Stimulated activated naive CD4-positive, alpha-beta T cell treated with Interleukin-2 at 50 U/mL for 16 hours (primary cell): Measurements from ENCODE around the gene CAMKK2.

Experiments
- DNase-seq: peaks from one replicate; lab custom pipeline; 2025; lab: John Stamatoyannopoulos, UW

Gene CAMKK2

GRCh38 chr12:121196902-121197301, 99.6 kb downstream of the CAMKK2 start:
- no peak for DNase-seq

DNA sequence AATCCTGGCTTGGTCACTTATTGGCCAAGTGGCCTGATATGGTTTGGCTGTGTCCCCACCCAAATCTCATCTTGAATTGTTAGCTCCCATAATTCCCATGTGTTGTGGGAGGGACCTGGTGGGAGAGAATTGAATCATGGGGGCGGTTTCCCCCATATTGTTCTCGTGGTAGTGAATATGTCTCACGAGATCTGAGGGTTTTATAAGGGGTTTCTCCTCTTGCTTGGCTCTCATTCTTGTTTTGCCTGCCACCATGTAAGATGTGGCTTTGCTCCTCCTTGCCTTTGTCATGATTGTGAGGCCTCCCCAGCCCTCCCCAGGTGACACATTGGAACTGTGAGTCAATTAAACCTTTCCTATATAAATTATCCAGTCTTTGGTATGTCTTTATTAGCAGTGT, 105.4 kb downstream of the CAMKK2 start:
- DNase-seq = no peak

DNA sequence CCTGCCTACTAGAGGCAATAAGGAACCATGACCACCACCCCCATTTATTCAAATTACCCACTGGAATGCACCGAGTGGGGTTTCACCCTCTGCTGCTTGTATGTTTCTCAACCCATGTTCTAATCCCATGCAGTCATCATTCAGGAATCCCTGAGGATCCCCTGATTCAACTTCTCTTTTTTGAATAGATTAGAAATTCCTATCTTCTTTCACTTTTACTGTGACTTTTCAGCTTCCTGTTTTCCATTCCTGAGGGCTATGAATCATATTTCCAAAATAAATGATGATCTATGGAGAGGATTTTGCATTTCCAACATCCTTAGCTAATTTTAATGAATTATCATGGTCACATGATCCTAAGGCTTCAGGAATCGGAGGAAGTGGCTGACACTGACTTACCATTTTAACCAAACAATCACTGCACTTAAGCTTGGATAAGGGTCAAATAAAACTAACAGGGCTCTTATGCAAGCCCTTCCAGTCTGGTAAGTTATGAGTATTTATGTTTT, 105.9 kb downstream of the CAMKK2 start:
- DNase-seq = no peak

GRCh38 chr12:121189619-121190155, 106.8 kb downstream of the CAMKK2 start:
- DNase-seq = no peak

DNA sequence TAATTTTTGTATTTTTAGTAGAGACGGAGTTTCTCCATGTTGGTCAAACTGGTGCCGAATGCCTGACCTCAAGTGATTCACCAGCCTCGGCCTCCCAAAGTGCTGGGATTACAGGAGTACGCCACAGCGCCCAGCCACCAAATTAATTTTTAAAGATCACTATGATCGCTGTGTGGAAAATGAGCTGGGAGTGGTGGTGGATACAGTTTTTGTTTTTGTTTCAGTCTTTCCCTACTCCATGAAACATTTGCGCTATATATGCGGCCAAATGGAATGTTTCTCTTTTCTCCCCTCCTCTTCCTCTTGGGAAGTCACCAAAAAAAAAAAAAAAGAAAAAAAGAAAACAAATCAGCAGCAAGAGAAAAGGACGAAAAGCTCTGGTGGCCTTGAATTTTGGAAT, 107.4 kb downstream of the CAMKK2 start:
- DNase-seq = no peak

- DNase-seq = no peak
Observed at GRCh38 chr12:121188227-121188626, 108.3 kb downstream of the CAMKK2 start.
